ENCODE measurements around the gene LMBRD1. TPM values are rescaled to one million over a fixed set of nuclear protein-coding genes. Genes with fewer than 3 reads are reported as not detected.

LMBRD1 gene
- total RNA-seq, 1 experiment from 2014 or later: 17.0 TPM

DNA sequence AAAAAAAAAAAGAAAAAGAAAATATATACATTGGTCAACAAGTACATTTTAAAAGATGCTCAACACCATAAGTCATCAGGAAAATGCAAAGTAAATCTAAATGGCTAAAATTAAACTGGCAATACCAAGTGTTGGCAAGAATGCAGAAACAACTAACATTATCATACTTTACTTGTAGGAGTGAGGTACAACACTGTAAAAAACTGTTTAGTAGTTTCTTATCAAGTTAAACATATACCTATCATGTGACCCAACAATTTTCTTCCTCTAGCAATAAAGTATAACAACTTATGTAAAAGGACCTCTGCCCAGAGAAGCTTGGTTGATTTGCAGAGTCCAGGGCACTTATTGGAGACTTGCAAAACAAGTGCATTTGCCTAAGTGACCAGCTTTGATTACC is 40.4 kb downstream of the LMBRD1 start:
- no peak for DNase-seq
- no peaks in the 10 kb centered on the region for H3K27me3 ChIP-seq (ENCODE audit: insufficient read depth, low read length)
- H4K8ac ChIP-seq (replicated peaks; ENCODE audit: insufficient read length, low read depth, low read length): no peak overlapping the region
- H2BK20ac ChIP-seq (ENCODE audit: low read depth, low read length, poor library complexity, severe bottlenecking): no peak overlapping the region
- no peak overlapping the region for H2BK5ac ChIP-seq (ENCODE audit: insufficient read length, low read length)
- H3K4me2 ChIP-seq (ENCODE audit: insufficient read depth, insufficient read length, low read length): no peak overlapping the region
- no peaks in the 10 kb centered on the region for H3K27me3 Mint-ChIP-seq (ENCODE audit: low read depth)
- no peak overlapping the region for H3T11ph ChIP-seq (ENCODE audit: low read length)
- no peak overlapping the region for H2AFZ ChIP-seq (ENCODE audit: low read length)
- TF ChIP-seq CTCF (conservative IDR thresholded peaks at IDR 0.05): no peak
- H4K91ac ChIP-seq (ENCODE audit: insufficient read length, low read depth, low read length): no peak overlapping the region
- H3K79me2 ChIP-seq (ENCODE audit: insufficient read depth, low read length): no peaks in the 10 kb centered on the region
- no peak overlapping the region for H2AK5ac ChIP-seq (ENCODE audit: insufficient read length, low read length)
- H3K23ac ChIP-seq (ENCODE audit: insufficient read length, low read depth, low read length): no peak overlapping the region
- no peak overlapping the region for H3K14ac ChIP-seq (ENCODE audit: insufficient read depth, low read length)
- no peaks in the 10 kb centered on the region for H3K23me2 ChIP-seq (ENCODE audit: insufficient read length, low read depth, low read length, poor library complexity, severe bottlenecking)
- H2BK15ac ChIP-seq (ENCODE audit: low read depth, low read length): no peak overlapping the region
- no peak overlapping the region for H3K4me3 Mint-ChIP-seq
- H3K4me1 Mint-ChIP-seq: peaks cover 9 to 12% of the 10 kb centered on the region in 2 experiments
- H3K56ac ChIP-seq (ENCODE audit: insufficient read length, low read depth, low read length): no peak overlapping the region
- H3K27ac ChIP-seq (ENCODE audit: insufficient read length, low read depth, low read length): no peak overlapping the region
- no peak overlapping the region for H4K5ac ChIP-seq (ENCODE audit: insufficient read length, low read depth, low read length)
- no peak overlapping the region for H2BK12ac ChIP-seq (ENCODE audit: insufficient read length, low read depth, low read length)
- no peaks in the 10 kb centered on the region for H3K9me3 ChIP-seq (ENCODE audit: control insufficient read depth, low read depth, low read length)
- H3K27ac Mint-ChIP-seq: no peak overlapping the region
- no peaks in the 10 kb centered on the region for H3K79me1 ChIP-seq (ENCODE audit: insufficient read depth, low read depth, low read length, poor library complexity, severe bottlenecking)
- no peak overlapping the region for H3K18ac ChIP-seq (ENCODE audit: insufficient read length, low read depth, low read length)
- peaks cover 3 to 11% (median 7%) of the 10 kb centered on the region in 3 experiments; a peak in 5 of 7 replicates for H3K36me3 Mint-ChIP-seq (ENCODE audit: insufficient read depth in 1 of 3, low read depth in 3 of 3)
- H4K20me1 ChIP-seq (ENCODE audit: control insufficient read depth, insufficient read depth, insufficient read length): no peaks in the 10 kb centered on the region
- H2BK120ac ChIP-seq (ENCODE audit: low read depth, low read length, poor library complexity, severe bottlenecking): no peak overlapping the region
- no peak overlapping the region for H3K4ac ChIP-seq (ENCODE audit: low read depth, low read length)
- no peak overlapping the region for H3K9ac ChIP-seq (ENCODE audit: extremely low read depth, insufficient read length, low read length)
- peaks cover 5% of the 10 kb centered on the region; the same call in 1 of the 2 replicates for H3K4me1 ChIP-seq (ENCODE audit: insufficient read depth, low read length)
- H3K9me3 Mint-ChIP-seq: peaks cover 3 to 4% of the 10 kb centered on the region in 2 experiments; a peak in 4 of 5 replicates

All from H9 (cell line).